SH-SY5Y (cell line): ENCODE measurements around the gene PRAF2.

Source experiments
- GATA2 ChIP-seq: IDR thresholded peaks from 2 replicates; pipeline ENCODE4 v1.6.1; 2011; ENCODE audit warnings: mild to moderate bottlenecking, low read depth, low read length
- GATA3 ChIP-seq: IDR thresholded peaks from 2 replicates; pipeline ENCODE4 v1.6.1; 2011; ENCODE audit warnings: low read depth, mild to moderate bottlenecking, low read length, moderate library complexity

GRCh38 chrX:49106296-49106695, 32.5 kb upstream of the PRAF2 start:
- TF ChIP-seq GATA3 (no peak), GATA2 (no peak)
